Measurements from ENCODE around the gene EEF1E1.

EEF1E1 gene

GRCh38 chr6:8090650-8091049 lies 11.7 kb downstream of the EEF1E1 start:
- H3K27ac ChIP-seq, result no peak overlapping the region

GRCh38 chr6:8088886-8089285 lies 13.5 kb downstream of the EEF1E1 start:
- Histone ChIP-seq H3K27ac (no peak overlapping the region), H3K4me3 (no peak overlapping the region)

More at GRCh38 chr6:8090650-8091049, 11.7 kb downstream of the EEF1E1 start:
- H3K4me3 ChIP-seq, result no peak overlapping the region

- Histone ChIP-seq H3K27ac (no peak overlapping the region), H3K4me3 (no peak overlapping the region)
Observed at GRCh38 chr6:8087870-8088754, 14.2 kb downstream of the EEF1E1 start.

- Histone ChIP-seq H3K27ac (no peak overlapping the region), H3K4me3 (no peak overlapping the region)
Observed at GRCh38 chr6:8086755-8087306, 15.5 kb downstream of the EEF1E1 start.

- Histone ChIP-seq H3K27ac (peak overlapping the region in 1 of 21 experiments; percentile 33), H3K4me3 (no peak overlapping the region)
Observed at GRCh38 chr6:8085053-8085511, 17.3 kb downstream of the EEF1E1 start.

GRCh38 chr6:8084586-8084985 lies 17.8 kb downstream of the EEF1E1 start:
- Histone ChIP-seq H3K27ac (peak overlapping the region in 1 of 21 experiments; percentile 33), H3K4me3 (no peak overlapping the region)

GRCh38 chr6:8082954-8083858 lies 19.1 kb downstream of the EEF1E1 start:
- Histone ChIP-seq H3K27ac (peak overlapping the region in 16 of 21 experiments; percentile 3 to 65 (median 28)), H3K4me3 (no peak overlapping the region)

- Histone ChIP-seq H3K4me3 (no peak overlapping the region), H3K27ac (peak overlapping the region in 15 of 21 experiments; percentile 3 to 65 (median 32))
Observed at GRCh38 chr6:8082572-8082953, 19.8 kb downstream of the EEF1E1 start.

GRCh38 chr6:8080362-8081151 lies 21.8 kb downstream of the EEF1E1 start:
- H3K27ac ChIP-seq, result no peak overlapping the region
- H3K4me3 ChIP-seq, result no peak overlapping the region

GRCh38 chr6:8079126-8079525 lies 23.2 kb downstream of the EEF1E1 start:
- Histone ChIP-seq H3K4me3 (no peak overlapping the region), H3K27ac (no peak overlapping the region)

GRCh38 chr6:8077991-8078390 lies 24.4 kb downstream of the EEF1E1 start:
- no peak overlapping the region for H3K27ac ChIP-seq
- H3K4me3 ChIP-seq, result no peak overlapping the region

GRCh38 chr6:8075704-8076103 lies 26.6 kb downstream of the EEF1E1 start:
- no peak overlapping the region for H3K27ac ChIP-seq
- no peak overlapping the region for H3K4me3 ChIP-seq

GRCh38 chr6:8075185-8075584 lies 27.2 kb downstream of the EEF1E1 start:
- no peak overlapping the region for H3K4me3 ChIP-seq
- no peak overlapping the region for H3K27ac ChIP-seq

GRCh38 chr6:8074213-8074612 lies 28.1 kb downstream of the EEF1E1 start:
- Histone ChIP-seq H3K27ac (no peak overlapping the region), H3K4me3 (no peak overlapping the region)

- H3K27ac ChIP-seq, result no peak overlapping the region
- H3K4me3 ChIP-seq, result no peak overlapping the region
Observed at GRCh38 chr6:8073758-8074157, 28.6 kb downstream of the EEF1E1 start.

GRCh38 chr6:8070718-8071117 lies 31.6 kb downstream of the EEF1E1 start:
- H3K27ac ChIP-seq, result no peak overlapping the region
- H3K4me3 ChIP-seq, result no peak overlapping the region

- Histone ChIP-seq H3K4me3 (no peak overlapping the region), H3K27ac (no peak overlapping the region)
Observed at GRCh38 chr6:8069631-8070284, 32.6 kb downstream of the EEF1E1 start.

- Histone ChIP-seq H3K4me3 (no peak overlapping the region), H3K27ac (no peak overlapping the region)
Observed at GRCh38 chr6:8069151-8069550, 33.2 kb downstream of the EEF1E1 start.

- Histone ChIP-seq H3K27ac (no peak overlapping the region), H3K4me3 (no peak overlapping the region)
Observed at GRCh38 chr6:8066108-8066507, 36.2 kb downstream of the EEF1E1 start.
